ENCODE measurements around the gene CDR2.
"Not testable (repeated sequence)": the region's sequence is repeated elsewhere in the genome, so short reads cannot be mapped to it uniquely, and the experiment has no call there.

CDR2 gene

GRCh38 chr16:22369221-22369811, 5.1 kb downstream of the CDR2 start:
- Mint-ChIP-seq H3K27ac (peak overlapping the region; percentile 81), H3K4me1 (peaks cover 76% of the 10 kb centered on the region), H3K4me3 (no peak overlapping the region), H3K36me3 (peaks cover 64% of the 10 kb centered on the region), H3K9me3 (no peaks in the 10 kb centered on the region), H3K27me3 (no peaks in the 10 kb centered on the region)
- no peak for DNase-seq
- CTCF ChIA-PET: no interaction called here

GRCh38 chr16:22368200-22368826, 6.1 kb downstream of the CDR2 start:
- H3K27me3 Mint-ChIP-seq, DNase-seq, CTCF ChIA-PET, H3K4me3 Mint-ChIP-seq, H3K9me3 Mint-ChIP-seq: not testable (repeated sequence)
- peaks cover 71% of the 10 kb centered on the region for H3K36me3 Mint-ChIP-seq
- peak overlapping the region; percentile 81 for H3K27ac Mint-ChIP-seq
- peaks cover 83% of the 10 kb centered on the region for H3K4me1 Mint-ChIP-seq

- Mint-ChIP-seq H3K4me1 (peaks cover 75% of the 10 kb centered on the region), H3K36me3 (peaks cover 73% of the 10 kb centered on the region), H3K27me3 (no peaks in the 10 kb centered on the region), H3K27ac (no peak overlapping the region), H3K9me3 (no peaks in the 10 kb centered on the region), H3K4me3 (no peak overlapping the region)
- CTCF ChIA-PET: no interaction called here
- no peak for DNase-seq
These were observed 7.5 kb downstream of the CDR2 start for GRCh38 chr16:22366889-22367288.

GRCh38 chr16:22366371-22366770, 8.0 kb downstream of the CDR2 start:
- no peak overlapping the region for H3K4me3 Mint-ChIP-seq
- H3K27me3 Mint-ChIP-seq: no peaks in the 10 kb centered on the region
- H3K36me3 Mint-ChIP-seq: peaks cover 71% of the 10 kb centered on the region
- H3K27ac Mint-ChIP-seq: no peak overlapping the region
- DNase-seq: no peak
- peaks cover 72% of the 10 kb centered on the region for H3K4me1 Mint-ChIP-seq
- CTCF ChIA-PET: no interaction called here
- H3K9me3 Mint-ChIP-seq: no peaks in the 10 kb centered on the region

- H3K27ac Mint-ChIP-seq: no peak overlapping the region
These were observed 10.2 kb downstream of the CDR2 start for GRCh38 chr16:22364241-22364640.

GRCh38 chr16:22360963-22361659, 13.3 kb downstream of the CDR2 start:
- H3K36me3 Mint-ChIP-seq: peaks cover 59% of the 10 kb centered on the region
- H3K4me1 Mint-ChIP-seq: peaks cover 70% of the 10 kb centered on the region
- no peaks in the 10 kb centered on the region for H3K27me3 Mint-ChIP-seq
- no peaks in the 10 kb centered on the region for H3K9me3 Mint-ChIP-seq
- H3K27ac Mint-ChIP-seq: peak overlapping the region; percentile 21
- DNase-seq: no peak
- no peak overlapping the region for H3K4me3 Mint-ChIP-seq
- CTCF ChIA-PET: no interaction called here

More at GRCh38 chr16:22364241-22364640, 10.2 kb downstream of the CDR2 start:
- Mint-ChIP-seq H3K27me3 (no peaks in the 10 kb centered on the region), H3K4me1 (peaks cover 68% of the 10 kb centered on the region), H3K4me3 (no peak overlapping the region), H3K9me3 (no peaks in the 10 kb centered on the region), H3K36me3 (peaks cover 72% of the 10 kb centered on the region)
- CTCF ChIA-PET: interaction anchor here (1.8 kb wide), 1 partner anchor 64 kb away, joined by 3 read pairs; no protein-coding TSS in a partner anchor
- DNase-seq: no peak

GRCh38 chr16:22359679-22360078, 14.7 kb downstream of the CDR2 start:
- H3K36me3 Mint-ChIP-seq: peaks cover 56% of the 10 kb centered on the region
- peak overlapping the region; percentile 87 for H3K27ac Mint-ChIP-seq
- H3K4me1 Mint-ChIP-seq: peaks cover 69% of the 10 kb centered on the region
- no peak for DNase-seq
- no peak overlapping the region for H3K4me3 Mint-ChIP-seq
- no peaks in the 10 kb centered on the region for H3K27me3 Mint-ChIP-seq
- CTCF ChIA-PET: no interaction called here
- no peaks in the 10 kb centered on the region for H3K9me3 Mint-ChIP-seq

- H3K9me3 Mint-ChIP-seq: no peaks in the 10 kb centered on the region
- CTCF ChIA-PET: interaction anchor here (1.4 to 2.0 kb wide), 2 partner anchors 15 to 25 kb away, joined by 4 read pairs; no protein-coding TSS in a partner anchor
- H3K4me3 Mint-ChIP-seq: peak overlapping the region; percentile 10
- DNase-seq: peak; percentile 48
- H3K36me3 Mint-ChIP-seq: peaks cover 50% of the 10 kb centered on the region
- H3K27me3 Mint-ChIP-seq: no peaks in the 10 kb centered on the region
- peaks cover 74% of the 10 kb centered on the region for H3K4me1 Mint-ChIP-seq
- H3K27ac Mint-ChIP-seq: peak overlapping the region; percentile 98
These were observed 16.4 kb downstream of the CDR2 start for GRCh38 chr16:22358000-22358399.

- Mint-ChIP-seq H3K27me3 (no peaks in the 10 kb centered on the region), H3K4me1 (peaks cover 77% of the 10 kb centered on the region), H3K4me3 (no peak overlapping the region), H3K36me3 (peaks cover 49% of the 10 kb centered on the region), H3K27ac (peak overlapping the region; percentile 98), H3K9me3 (no peaks in the 10 kb centered on the region)
- peak; percentile 28 for DNase-seq
- CTCF ChIA-PET: interaction anchor here (2.0 kb wide), 1 partner anchor 25 kb away, joined by 4 read pairs; no protein-coding TSS in a partner anchor
These were observed 16.8 kb downstream of the CDR2 start for GRCh38 chr16:22357635-22357971.

- Mint-ChIP-seq H3K4me1 (peaks cover 77% of the 10 kb centered on the region), H3K9me3 (no peaks in the 10 kb centered on the region)
These were observed 17.3 kb downstream of the CDR2 start for GRCh38 chr16:22356930-22357634.

GRCh38 chr16:22355487-22355908, 18.9 kb downstream of the CDR2 start:
- DNase-seq: no peak
- CTCF ChIA-PET: interaction anchor here (0.6 kb wide), 1 partner anchor 20 kb away, joined by 3 read pairs; no protein-coding TSS in a partner anchor
- H3K36me3 Mint-ChIP-seq: peaks cover 55% of the 10 kb centered on the region
- H3K27ac Mint-ChIP-seq: peak overlapping the region; percentile 80
- no peaks in the 10 kb centered on the region for H3K27me3 Mint-ChIP-seq
- no peak overlapping the region for H3K4me3 Mint-ChIP-seq
- H3K4me1 Mint-ChIP-seq: peaks cover 69% of the 10 kb centered on the region
- peaks cover 2% of the 10 kb centered on the region for H3K9me3 Mint-ChIP-seq

More at GRCh38 chr16:22356930-22357634, 17.3 kb downstream of the CDR2 start:
- CTCF ChIA-PET: interaction anchor here (2.0 kb wide), 1 partner anchor 26 kb away, joined by 4 read pairs; no protein-coding TSS in a partner anchor
- peak overlapping the region; percentile 98 for H3K27ac Mint-ChIP-seq
- H3K4me3 Mint-ChIP-seq: no peak overlapping the region
- peaks cover 49% of the 10 kb centered on the region for H3K36me3 Mint-ChIP-seq
- peak; percentile 28 for DNase-seq
- H3K27me3 Mint-ChIP-seq: no peaks in the 10 kb centered on the region

GRCh38 chr16:22353933-22354541, 20.4 kb downstream of the CDR2 start:
- DNase-seq: no peak
- CTCF ChIA-PET: interaction anchor here (0.6 to 1.0 kb wide), 3 partner anchors 20 to 1412 kb away, joined by 3 to 6 read pairs (median 3); no protein-coding TSS in a partner anchor
- Mint-ChIP-seq H3K4me3 (no peak overlapping the region), H3K9me3 (peaks cover 2% of the 10 kb centered on the region), H3K36me3 (peaks cover 58% of the 10 kb centered on the region), H3K27me3 (no peaks in the 10 kb centered on the region), H3K27ac (peak overlapping the region; percentile 77), H3K4me1 (peaks cover 57% of the 10 kb centered on the region)

- H3K27ac Mint-ChIP-seq: peak overlapping the region; percentile 77
- H3K4me3 Mint-ChIP-seq: no peak overlapping the region
- no peaks in the 10 kb centered on the region for H3K27me3 Mint-ChIP-seq
- H3K36me3 Mint-ChIP-seq: peaks cover 62% of the 10 kb centered on the region
- peaks cover 2% of the 10 kb centered on the region for H3K9me3 Mint-ChIP-seq
- DNase-seq: no peak
- H3K4me1 Mint-ChIP-seq: peaks cover 51% of the 10 kb centered on the region
- CTCF ChIA-PET: interaction anchor here (0.6 to 1.0 kb wide), 3 partner anchors 20 to 1411 kb away, joined by 3 to 6 read pairs (median 3); no protein-coding TSS in a partner anchor
These were observed 21.1 kb downstream of the CDR2 start for GRCh38 chr16:22353191-22353919.
